GM12874 (cell line): ENCODE data around the gene FOS.

Source experiments
- CTCF ChIP-seq: IDR thresholded peaks from 2 replicates; pipeline ENCODE4 v1.5.1; 2011; ENCODE audit warnings: low read depth, mild to moderate bottlenecking, control low read depth, low read length, moderate library complexity; ENCODE audit not compliant: insufficient read depth

FOS gene

GRCh38 chr14:75286313-75286712 is 7.7 kb downstream of the FOS start:
- TF ChIP-seq CTCF: no peak

- no peak for TF ChIP-seq CTCF
These were observed 11.3 kb downstream of the FOS start for GRCh38 chr14:75289840-75290388.

GRCh38 chr14:75290851-75291250 is 12.2 kb downstream of the FOS start:
- TF ChIP-seq CTCF: no peak

GRCh38 chr14:75291331-75291730 is 12.7 kb downstream of the FOS start:
- no peak for TF ChIP-seq CTCF

GRCh38 chr14:75292101-75292563 is 13.5 kb downstream of the FOS start:
- no peak for TF ChIP-seq CTCF

- no peak for TF ChIP-seq CTCF
These were observed 14.3 kb downstream of the FOS start for GRCh38 chr14:75292886-75293285.

- TF ChIP-seq CTCF: no peak
These were observed 15.5 kb downstream of the FOS start for GRCh38 chr14:75293920-75294648.
